GM19395 (cell line): ENCODE measurements around the gene SLC25A19.

Experiments
- ATAC-seq: cut with Tn5 transposase; IDR thresholded peaks from one replicate; pipeline ENCODE4 v1.9.1; 2021; ENCODE audit warnings: mild to moderate bottlenecking, moderate library complexity; ENCODE audit not compliant: unreplicated experiment

SLC25A19 gene

DNA sequence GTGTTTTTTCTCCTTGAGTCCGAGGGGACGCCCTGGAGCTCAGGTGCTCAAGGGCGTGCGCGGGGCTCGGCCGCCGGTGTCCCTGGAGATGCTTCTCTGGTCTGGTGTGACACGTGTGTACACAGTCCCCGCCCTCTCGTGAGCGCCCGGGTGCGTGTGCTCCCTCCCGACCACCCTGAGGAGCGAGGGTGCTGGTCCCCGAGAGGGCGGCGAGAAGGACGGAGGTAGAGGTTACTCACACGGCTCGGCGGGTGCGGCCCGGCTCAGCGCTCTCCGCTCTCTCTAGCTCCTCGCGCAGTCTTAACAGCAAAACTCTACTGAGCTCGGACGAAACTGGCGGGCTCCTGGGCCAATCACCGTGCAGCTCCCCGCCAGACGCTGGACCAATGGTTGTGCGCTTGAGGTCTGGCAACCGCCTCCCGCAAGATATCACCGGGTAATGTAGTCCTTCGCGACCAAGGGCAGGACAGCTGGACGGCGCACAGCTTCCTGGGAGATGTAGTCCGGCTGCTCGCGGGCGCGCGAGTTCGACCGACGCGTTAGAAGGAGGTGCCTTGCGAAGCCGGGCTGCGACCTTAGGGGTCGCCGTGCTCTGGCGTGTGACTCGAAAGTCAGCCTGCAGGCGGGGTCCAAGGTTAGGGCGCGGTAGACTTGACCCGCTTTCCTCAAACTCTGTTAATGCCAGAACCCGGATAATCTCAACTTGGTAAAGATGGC lies at the start of gene SLC25A19:
SLC25A19 (minus strand) TSS at position 319 of the 717 bp plus-strand sequence. CDS start 2,669 bp downstream, outside the sequence.
- peak; percentile 93 for ATAC-seq

DNA sequence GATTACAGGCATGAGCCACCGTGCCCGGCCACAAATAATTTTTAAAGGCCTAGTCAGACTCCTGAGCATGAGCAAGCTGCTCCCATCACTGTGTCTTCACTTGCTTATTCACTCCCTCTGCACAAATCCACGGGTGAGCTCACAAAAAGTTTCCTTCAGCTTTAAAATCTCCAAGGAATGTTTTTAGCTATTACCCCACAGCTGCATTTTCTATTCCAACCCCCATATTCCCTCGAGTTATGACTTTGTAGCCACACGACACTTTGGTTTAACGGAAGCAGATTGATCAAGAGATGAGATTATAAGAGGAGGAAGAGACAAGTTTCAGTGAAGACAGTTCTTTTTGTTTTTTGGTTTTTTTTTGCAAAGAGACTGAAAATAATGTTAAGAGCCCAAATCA lies 49.1 kb upstream of the SLC25A19 start:
- ATAC-seq, result no peak

DNA sequence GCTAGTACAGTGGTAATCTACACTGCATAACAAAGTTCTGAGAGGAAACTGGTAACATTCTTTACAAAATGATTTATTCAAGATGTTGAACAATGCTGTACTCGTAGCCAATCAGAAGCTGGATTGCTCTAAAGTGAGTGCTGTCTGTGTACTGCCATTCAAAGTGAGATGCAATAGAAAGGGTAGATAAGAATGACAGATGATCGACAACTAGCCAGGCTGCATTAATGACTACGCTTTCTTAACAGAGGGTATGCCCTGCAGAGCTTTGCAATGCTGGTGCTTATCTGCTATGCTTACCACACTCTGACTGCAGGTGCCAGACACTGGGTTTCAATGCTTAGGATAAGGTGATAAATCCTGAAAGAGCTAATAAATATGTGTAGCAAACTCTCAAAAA lies 46.1 kb upstream of the SLC25A19 start:
- no peak for ATAC-seq

DNA sequence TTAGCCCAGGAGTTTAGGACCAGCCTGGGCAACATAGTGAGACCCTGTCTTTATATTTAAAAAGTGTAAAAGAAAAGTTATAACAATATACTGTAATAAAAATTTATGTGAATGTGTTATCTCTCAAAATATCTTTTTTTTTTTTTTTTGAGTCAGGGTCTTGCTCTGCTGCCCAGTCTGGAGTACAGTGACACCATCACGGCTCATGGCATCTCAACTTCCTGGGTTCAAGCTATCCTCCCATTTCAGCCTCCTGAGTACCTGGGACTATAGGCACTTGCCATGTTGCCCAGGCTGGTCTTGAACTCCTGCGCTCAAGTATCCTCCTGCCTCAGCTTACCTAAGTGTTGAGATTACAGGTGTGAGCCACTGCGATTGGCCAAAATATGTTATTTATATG lies 45.5 kb upstream of the SLC25A19 start:
- no peak for ATAC-seq

DNA sequence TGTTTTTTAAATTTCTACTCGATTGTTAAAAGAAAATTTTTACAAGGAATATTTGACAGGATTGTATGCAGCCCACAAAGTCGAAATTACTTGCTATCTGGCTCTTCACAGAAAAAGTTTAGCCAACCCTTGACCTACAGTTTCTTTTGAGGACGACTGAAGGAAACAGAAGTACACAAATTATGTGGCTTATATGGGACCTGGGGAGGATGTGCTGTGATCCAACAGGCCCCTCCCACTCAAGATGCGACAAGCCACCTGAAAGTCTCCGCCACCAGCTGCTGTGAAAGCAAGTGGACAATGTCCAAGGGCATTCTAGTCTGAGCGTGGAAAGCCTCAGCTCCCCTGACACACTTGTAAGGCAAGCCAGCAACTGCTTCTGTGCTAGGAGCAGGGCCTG lies 42.4 kb upstream of the SLC25A19 start:
- ATAC-seq, result no peak

DNA sequence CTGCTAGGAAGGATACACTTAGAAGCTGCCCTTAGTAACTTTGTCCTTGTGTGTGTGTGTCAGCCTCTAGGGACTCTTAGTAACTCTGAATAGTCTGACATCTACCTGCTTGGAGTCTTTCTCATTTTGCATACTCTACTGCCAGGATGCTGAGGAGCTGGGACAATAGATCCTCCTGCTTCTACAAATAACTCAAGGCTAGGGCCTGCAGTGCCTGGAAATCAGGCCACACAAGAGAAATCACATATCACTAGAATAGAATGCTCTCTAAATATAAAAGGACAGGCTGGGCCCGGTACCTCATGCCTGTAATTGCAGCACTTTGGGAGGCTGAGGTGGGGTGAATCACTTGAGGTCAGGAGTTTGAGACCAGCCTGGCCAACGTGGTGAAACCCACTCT lies 38.5 kb upstream of the SLC25A19 start:
- ATAC-seq, result no peak

DNA sequence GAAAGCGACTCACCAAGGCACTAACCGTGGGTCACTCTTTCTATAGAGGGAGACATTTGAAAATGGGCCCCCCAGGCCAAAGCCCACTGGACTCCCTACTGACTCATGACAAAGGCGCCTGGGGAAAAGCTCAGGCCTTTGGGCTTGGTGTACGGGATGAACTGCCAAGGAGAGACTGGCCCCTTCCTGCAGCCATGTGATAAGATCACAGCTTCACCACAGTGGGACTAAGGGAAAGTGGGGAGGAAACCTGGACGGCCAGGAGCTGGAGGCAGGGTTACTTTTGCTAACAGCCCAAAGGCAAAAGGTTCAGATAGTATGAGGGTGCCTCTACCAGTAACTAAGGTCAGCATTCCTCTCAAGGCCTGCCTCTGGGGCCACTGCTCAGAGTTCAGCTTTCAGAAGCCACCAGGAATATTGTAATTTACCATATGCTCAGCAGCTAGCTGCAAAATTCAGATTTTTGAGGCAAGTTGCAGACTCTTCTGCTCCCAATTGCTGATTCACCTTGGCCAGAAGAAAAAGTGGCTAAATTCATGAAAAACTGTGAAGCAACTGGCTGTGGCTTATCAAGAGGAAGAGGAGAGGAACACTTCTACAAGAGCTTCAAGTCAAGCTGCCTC lies 37.1 kb upstream of the SLC25A19 start:
- ATAC-seq, result no peak

DNA sequence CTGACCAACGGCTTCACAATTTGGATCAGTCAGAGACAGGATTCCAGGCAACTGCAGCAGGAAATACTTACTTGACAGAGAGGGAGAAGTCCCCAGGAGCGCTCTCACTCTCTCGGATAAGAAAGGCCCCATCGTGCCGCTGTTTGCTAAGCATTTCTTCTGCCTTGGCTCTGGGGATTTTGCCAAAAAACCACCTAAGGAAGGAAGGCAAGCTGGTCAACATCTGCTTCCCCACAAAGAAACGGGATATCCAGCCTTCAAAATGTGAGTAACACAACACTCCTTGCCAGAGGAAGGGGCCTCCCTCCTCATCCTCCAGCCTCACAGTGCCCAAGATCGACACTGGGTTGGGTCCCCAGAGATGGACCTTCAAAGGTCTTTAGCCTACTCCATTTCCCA lies 36.6 kb upstream of the SLC25A19 start:
- ATAC-seq, result no peak

DNA sequence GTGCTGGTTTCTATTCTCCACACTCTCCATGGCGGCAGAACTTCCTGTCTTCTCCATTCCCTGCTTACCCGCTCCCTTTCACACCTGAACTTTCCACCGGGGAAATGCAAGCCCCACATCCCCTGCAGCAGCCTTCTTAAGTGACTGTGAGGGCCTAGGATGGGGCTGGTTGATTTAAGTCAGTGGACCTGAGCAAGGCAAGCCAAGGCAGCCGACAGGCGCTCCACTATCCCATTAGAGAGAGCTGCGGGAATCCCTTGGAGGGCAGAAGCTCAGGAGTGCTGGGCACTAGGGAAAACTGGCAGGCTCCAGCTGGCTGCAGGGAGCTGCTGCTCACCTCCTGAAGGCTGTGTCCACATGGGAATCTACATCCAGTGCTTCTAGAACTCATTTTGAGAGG lies 36.1 kb upstream of the SLC25A19 start:
- ATAC-seq, result no peak

DNA sequence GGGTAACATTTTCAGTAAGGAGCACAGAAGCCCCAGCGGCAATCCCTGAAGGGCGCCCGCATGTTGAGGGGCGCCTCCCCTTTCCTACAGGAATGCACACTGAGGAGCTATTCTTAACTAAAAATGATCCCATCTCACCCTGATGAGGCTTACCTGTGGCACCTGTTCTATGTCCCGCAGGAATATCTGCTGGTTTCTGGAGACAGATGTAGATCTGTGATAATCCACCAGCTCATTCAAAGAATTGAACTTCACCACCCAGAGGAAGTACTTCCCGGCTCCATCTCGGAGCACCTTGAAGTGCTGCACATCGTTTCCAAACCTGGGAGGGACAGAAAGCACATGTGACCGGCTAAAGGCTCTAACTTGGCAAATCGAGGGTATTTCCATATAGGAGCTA lies 32.3 kb upstream of the SLC25A19 start:
- no peak for ATAC-seq

DNA sequence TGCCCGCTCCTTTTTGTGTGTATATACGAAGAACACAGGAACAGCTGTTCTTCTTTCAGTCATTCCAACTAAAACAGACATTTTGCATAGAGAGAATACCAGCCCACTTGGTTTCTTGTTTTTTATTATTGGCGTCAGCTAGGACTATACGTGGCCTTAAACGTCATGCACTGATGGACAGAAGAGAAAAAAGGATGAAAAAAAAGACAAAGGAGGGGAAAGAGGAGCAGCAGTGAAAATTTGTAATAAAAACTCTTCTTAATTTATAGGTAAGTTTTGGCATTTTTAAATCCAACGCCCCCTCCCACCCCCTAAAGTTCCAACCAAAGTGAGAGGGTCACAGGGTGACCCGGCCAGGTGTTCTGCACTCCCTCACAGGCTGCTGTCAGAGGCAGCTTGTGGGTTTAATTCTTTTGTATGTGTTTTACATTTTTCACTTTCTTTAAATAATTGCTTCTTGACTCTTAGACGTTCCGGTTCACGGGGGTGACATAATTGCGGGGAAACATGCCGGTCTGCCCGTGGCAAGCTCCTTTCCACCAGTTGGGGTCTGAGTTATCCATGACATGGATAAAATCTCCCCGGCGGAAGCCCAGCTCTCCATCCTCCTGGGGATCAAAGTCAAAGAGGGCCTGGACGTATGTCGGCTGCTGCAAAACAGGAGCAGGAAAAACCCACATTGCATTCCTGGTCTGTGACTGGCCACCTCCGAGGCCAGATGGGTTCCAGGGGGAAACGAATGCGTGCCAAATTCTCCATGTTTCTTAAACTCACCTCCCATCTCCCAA lies 30.9 kb upstream of the SLC25A19 start:
- peak; percentile 56 for ATAC-seq

DNA sequence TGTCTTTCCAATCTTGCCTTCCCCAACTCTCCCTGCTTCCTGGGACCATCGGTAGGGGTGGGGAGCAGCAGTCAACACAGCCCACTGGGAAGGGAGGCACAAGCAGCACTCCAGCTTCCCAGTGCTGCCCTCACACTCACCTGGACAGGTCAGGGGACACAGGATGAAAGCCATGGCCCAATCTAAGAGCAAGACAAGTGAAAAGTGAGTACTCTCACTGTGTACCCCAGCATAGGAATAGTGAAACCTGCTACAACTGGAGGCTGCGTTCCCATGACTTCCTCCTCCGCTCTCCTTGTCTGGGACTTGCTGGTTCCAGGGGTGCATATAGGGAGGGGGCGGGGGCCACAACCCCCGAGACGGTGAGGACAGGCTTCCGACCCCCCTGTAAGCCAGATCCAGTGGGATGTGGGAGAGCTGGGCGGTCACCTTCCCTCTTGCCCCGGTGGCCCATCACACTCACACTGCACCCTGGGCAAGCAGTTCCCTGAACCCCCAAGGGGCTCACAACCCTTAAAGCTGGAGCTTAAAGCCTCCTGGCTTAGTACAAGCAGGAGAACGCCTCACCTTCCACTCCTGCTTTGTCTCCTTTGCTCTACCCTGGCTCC lies 29.5 kb upstream of the SLC25A19 start:
- no peak for ATAC-seq

DNA sequence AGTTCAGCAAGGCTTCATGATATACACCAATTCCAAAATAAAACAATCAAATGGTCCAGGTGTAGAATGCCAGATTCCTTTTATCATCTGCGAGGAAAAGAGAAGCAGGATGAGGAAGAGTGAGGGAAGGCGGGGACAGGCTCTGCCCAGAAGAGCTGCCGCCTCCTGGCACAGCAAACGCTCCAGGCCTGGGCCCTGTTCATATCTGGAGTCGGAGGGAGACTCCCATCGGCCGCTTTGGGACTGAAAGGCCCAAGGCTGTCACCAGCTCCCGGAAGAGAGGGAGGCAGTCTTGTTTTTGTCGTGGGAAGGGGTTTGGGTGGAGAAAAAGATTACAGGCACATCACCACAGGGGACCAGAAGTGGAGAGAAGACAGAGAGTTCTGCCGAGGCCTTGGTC lies 29.0 kb upstream of the SLC25A19 start:
- no peak for ATAC-seq

DNA sequence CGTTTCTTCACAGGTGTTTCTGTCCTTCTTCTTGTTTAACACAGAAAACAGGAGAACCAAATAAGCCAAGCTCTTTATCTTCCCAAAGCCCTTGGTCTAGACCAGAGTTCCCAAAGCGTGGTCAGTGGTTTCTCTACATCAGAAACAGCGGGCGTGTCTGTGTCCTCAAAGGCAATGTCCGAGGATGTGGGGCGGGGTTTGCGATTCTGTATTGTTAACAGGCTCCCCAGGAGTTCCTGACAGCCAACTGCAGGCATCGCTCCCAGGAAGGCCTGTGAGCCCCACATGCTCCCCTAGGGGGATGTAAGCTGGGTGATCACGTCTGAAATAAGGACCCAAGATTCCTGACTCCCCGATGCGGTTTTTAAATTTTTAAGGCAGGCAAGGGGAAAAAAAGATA lies 28.4 kb upstream of the SLC25A19 start:
- no peak for ATAC-seq

DNA sequence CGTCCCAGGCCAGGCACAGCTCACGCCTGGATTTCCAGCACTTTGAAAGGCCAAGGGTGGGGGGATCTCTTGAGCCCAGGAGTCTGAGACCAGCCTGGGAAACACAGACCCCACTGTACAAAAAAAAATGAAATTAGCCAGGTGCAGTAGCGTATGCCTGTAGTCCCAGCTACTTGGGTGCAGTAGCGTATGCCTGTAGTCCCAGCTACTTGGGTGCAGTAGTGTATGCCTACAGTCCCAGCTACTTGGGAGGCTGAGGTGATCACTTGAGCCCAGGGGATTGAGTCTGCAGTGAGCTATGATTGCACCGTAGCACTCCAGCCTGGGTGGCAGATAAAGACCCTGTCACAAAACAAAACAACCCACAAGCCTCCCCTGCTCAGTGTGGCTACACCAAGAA lies 27.0 kb upstream of the SLC25A19 start:
- no peak for ATAC-seq

DNA sequence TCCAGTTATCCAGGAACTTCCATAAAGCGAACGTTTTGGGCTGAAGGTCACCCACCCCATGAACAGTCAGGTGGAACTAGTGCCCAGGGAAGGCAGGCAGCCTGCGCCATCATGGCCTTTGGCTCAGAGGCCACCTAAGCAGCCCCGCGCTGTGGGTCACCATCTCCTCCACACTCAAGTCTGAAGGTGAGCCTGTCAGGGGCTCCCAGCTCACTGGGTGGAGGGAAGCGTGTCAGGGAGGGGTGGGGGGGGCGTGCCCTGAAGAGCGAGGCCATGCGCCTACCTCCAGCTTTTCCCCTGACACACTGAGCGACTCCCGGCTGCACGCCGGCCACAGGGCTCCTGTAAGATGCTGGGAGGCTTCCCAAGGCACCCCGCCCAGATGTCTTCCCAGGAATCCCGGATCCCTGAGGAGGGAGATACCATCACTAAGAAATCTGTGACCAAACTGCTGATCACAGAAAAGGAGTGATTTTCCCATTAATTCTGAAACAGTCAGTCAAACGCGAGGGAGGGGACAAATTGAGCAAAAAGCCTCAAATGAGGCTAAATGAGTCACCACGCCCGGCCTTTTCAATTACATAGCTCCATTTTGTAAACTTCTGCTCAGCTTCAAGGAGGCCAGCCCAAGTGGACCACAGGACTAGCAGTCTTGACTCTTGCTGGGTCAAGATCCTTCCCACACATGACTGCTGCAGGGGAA lies 26.5 kb upstream of the SLC25A19 start:
- ATAC-seq, result no peak

DNA sequence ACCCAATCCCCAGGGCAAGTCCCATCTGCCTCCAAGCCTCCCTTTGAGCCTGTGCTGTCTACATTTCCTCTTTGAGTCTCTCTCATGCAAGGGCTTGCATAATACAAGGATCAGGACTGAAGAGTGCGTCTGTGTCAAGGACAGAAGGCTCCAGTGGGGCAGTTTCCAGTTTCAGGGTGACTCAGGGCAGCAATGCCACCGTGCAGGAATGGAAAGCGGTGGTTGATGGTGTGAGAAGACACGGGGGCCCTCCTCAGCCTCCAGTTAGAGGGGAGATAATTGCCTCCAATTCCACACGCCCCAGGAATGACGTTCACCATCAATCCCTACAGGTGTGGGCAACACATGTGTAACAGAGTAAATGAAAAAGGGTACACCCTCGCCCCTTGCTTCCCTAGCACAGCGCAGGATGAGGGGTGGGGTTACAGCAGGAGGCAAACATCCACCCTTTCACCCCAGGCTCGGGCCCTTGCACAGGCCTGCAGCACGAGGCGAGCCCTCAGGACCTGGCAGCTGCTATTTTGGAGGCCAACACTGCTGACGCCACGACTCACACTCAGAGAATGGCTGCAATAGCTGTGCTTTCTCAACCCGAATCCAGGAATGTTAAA lies 24.8 kb upstream of the SLC25A19 start:
- ATAC-seq, result no peak

DNA sequence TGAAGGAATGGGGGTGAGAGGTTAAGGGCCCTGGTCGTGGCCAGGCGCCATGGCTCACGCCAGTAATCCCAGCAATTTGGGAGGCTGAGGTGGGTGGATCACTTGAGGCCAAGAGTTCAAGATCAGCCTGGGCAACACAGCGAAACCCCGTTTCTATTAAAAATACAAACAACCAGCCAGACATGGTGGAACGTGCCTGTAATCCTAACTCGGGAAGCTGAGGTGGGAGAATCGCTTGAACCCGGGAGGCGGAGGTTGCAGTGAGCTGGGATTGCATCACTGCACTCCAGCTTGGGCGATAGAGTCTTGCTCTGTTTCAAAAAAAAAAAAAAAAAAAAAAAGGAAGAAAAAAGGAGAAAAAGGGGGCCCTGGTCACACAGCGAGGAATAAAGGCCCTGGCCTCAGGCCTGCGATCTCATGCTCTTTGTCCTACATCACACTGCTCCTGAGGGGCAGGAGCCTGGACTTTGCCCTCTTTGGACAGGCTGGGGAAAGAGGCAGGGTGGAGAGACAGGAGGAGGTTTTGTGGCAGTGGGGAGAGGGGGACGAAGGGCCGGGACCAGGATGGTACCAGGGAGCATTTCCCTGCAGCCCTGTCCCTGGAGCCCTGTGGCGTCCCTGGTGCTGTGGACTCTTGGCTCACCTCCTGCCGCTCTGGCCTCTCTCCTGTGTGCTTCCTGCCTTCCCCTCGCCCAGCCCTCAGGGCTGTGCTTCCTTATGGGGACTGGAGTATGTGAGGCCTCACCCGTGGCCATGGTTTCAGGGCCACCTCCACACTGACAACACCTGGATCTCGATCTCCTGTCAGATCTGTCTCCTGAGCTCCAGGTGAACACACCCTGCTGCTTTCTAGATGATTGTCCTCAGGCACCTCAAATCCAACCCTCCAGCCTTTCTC lies 19.7 kb upstream of the SLC25A19 start:
- ATAC-seq, result no peak

DNA sequence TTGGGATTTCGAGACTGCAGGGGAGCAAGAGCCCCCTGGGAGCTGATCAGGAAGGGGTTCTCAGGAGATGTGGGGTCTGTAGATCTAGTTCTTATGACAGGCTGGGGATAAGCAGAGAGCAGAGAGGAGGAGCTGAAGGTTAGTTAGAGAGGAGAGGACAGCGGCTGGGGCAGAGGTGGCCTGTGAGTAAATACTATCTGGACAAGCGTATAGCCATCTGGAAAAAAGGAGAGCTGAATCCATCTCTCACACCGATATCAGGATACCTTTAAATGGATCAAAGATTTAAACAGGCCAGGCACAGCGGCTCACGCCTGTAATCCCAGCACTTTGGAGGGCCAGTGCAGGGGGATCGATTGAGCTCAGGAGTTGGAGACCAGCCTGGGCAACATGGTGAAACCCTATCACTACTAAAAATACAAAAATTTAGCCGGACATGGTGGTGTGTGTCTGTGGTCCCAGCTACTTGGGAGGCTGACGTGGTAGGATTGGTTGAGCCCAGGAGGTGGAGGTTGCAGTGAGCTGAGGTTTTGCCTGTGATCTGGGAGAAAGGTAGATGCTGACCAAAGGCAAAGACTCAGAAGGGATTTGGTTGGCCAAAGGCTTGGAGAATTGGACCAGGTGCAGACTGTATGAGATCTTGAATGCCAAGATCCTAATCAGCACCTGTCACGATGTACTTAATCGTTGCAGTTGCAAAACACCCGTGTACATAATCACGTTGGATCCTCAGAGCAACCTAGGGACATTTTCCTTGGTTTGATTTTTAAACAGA lies 18.9 kb upstream of the SLC25A19 start:
- ATAC-seq, result no peak
